A549 (cell line): ENCODE results near the gene LAMA2.

Experiments used
- CEBPB ChIP-seq, 2 experiments: fragments of >200 bp in 1 of 2; sonication (Bioruptor Twin) in 1 of 2; formaldehyde crosslinking in 1 of 2; IDR thresholded peaks; 2 replicates each; pipeline ENCODE4 v1.6.1; 2012 to 2016
- JUN ChIP-seq, 2 experiments: fragments of >200 bp; sonication (Bioruptor Twin); formaldehyde crosslinking; IDR thresholded peaks; 2 replicates in 1 of 2; 3 replicates in 1 of 2; pipeline ENCODE4 v1.6.1; 2016 to 2017
- PBX3 ChIP-seq: IDR thresholded peaks from 2 replicates; pipeline ENCODE4 v1.6.1; 2012
- TF ChIP-seq, protein P1 (sequence below): fragments of 200-600 bp; sonication (generic); IDR thresholded peaks from 2 replicates; pipeline ENCODE4 v1.6.1; 2016; ENCODE audit warnings: antibody characterized with exemption, mild to moderate bottlenecking, moderate library complexity

GRCh38 chr6:129359811-129360681 is 477.1 kb downstream of the LAMA2 start:
- TF ChIP-seq, protein P1, sequence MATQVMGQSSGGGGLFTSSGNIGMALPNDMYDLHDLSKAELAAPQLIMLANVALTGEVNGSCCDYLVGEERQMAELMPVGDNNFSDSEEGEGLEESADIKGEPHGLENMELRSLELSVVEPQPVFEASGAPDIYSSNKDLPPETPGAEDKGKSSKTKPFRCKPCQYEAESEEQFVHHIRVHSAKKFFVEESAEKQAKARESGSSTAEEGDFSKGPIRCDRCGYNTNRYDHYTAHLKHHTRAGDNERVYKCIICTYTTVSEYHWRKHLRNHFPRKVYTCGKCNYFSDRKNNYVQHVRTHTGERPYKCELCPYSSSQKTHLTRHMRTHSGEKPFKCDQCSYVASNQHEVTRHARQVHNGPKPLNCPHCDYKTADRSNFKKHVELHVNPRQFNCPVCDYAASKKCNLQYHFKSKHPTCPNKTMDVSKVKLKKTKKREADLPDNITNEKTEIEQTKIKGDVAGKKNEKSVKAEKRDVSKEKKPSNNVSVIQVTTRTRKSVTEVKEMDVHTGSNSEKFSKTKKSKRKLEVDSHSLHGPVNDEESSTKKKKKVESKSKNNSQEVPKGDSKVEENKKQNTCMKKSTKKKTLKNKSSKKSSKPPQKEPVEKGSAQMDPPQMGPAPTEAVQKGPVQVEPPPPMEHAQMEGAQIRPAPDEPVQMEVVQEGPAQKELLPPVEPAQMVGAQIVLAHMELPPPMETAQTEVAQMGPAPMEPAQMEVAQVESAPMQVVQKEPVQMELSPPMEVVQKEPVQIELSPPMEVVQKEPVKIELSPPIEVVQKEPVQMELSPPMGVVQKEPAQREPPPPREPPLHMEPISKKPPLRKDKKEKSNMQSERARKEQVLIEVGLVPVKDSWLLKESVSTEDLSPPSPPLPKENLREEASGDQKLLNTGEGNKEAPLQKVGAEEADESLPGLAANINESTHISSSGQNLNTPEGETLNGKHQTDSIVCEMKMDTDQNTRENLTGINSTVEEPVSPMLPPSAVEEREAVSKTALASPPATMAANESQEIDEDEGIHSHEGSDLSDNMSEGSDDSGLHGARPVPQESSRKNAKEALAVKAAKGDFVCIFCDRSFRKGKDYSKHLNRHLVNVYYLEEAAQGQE, result no peak
- TF ChIP-seq JUN (IDR thresholded peaks at IDR 0.05) (no peak), CEBPB (IDR thresholded peaks at IDR 0.05) (no peak), PBX3 (no peak)
